Astrocyte of the cerebellum (primary cell): Measurements from ENCODE around the gene VPS35.
"Not testable (repeated sequence)": the region's sequence is repeated elsewhere in the genome, so short reads cannot be mapped to it uniquely, and the experiment has no call there.

Experiments
- DNase-seq: peaks from one replicate; pipeline ENCODE4 v3.0.0-alpha.2; 2011; ENCODE audit warnings: low read depth
- H3K4me3 ChIP-seq: 2 replicates; pipeline ENCODE4 v1.5.1; 2011; ENCODE audit warnings: mild to moderate bottlenecking, low read depth, low read length, moderate library complexity
- CTCF ChIP-seq: IDR thresholded peaks from 2 replicates; pipeline ENCODE4 v1.5.1; 2012; ENCODE audit warnings: low read length, low read depth, moderate library complexity, mild to moderate bottlenecking; ENCODE audit errors: missing control alignments
- in situ Hi-C: cut with HindIII; loops from 2 replicates; pipeline ENCODE4 v1.10.0; 2017; ENCODE audit warnings: low sequenced_read_pairs

The VPS35 gene

GRCh38 chr16:46648656-46649055, 40.3 kb downstream of the VPS35 start:
- in situ Hi-C loops: no loop called here
- DNase-seq: no peak
- H3K4me3 ChIP-seq: no peak overlapping the region
- peak; percentile 17 for TF ChIP-seq CTCF

DNA sequence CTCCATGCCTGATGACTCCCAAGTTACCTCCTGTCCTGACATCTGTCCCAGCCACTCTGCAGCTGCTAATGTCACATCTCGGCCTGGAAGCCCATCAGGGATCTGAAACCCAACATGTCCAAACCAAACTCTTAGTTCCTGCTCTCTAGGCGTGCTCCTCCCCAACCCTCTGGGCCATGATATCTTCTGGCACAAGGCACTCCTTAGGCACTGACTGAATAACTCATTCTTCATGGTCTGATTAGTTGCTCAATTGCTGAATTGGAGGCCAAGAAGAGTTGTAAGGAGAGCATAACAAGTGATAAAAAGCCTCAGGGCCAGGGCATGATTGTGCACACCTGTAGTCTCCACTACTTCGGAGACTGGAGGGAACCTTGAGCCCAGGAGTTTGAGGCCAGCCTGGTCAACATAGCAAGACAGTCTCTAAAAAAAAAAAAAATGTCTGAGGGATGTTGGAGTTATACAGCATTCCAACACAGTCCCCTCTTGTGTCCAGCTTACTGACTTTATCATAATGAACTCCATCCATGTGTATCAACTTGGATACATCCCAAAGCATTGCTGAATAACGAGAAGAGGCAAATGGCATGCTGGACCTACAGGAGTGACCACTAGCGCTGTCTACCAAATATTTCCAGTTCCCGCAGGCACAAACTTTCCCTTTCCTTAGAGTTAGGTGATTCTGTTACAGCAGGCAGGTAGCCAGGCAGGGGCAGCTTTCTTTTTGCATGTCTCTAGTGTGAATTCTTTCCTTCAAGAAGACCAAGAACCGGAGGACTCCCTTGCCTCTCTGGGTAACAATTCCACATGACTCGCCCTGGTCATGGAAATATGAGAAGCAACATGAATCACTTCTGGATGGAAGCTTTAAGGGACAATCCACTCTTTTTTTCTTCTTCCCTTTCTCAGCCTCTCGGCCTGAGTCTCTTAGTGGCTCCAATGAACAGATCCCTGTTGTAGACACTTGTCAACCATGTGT, 49.7 kb downstream of the VPS35 start:
- no peak for TF ChIP-seq CTCF
- H3K4me3 ChIP-seq: no peak overlapping the region
- no peak for DNase-seq
- in situ Hi-C loops: no loop called here

DNA sequence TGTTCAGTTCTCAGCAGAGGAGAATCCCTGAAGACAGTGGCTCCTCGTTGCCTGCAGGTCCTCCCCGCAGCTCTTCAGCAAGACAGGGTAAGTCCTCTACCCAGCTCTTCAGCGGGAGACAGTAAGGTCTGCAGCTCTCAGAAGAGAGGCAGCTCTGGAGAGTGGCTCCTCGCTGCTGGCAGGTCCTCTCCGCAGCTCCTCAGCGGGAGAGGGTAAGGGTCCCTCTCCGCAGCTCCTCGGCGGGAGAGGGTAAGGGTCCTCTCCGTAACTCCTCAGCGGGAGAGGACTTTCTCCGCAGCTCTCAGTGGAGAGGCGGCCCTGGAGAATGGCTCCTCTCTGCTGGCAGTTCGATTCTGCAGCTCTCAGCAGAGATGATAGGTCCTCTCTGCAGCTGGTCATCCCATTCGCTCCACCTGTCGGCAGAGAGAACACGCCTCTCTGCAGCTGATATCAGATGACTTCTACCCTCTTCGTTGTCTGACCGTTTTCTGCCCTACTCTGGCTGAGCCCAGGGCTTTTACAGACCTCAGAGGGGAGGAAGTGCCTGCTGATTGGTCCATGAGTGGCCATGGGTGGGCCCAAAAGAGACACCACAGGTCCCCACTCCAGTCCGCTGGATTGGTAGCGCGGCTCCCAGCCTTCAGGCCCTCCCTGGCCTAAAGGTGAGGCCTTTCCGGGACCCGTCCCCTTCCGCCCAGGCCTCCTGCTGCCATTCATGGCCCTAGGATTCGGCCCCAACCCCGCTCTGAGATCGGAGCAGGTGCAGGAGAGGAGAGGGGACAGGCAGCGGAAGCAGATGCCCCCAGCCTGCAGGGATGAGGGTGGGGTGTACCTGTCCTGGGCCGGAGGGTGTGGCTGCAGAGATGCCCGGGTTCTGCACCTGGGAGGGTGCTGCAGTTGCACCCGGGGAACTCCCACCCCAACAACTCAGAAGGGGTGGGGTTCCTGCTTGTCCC, 55.9 kb downstream of the VPS35 start:
- no peak overlapping the region for H3K4me3 ChIP-seq
- in situ Hi-C loops: no loop called here
- DNase-seq: no peak
- TF ChIP-seq CTCF: no peak

- TF ChIP-seq CTCF: peak; percentile 57
- no peak overlapping the region for H3K4me3 ChIP-seq
- no peak for DNase-seq
- in situ Hi-C loops: no loop called here
These were observed 59.4 kb downstream of the VPS35 start for GRCh38 chr16:46629331-46630219.

GRCh38 chr16:46627746-46628145, 61.2 kb downstream of the VPS35 start:
- H3K4me3 ChIP-seq: no peak overlapping the region
- no peak for TF ChIP-seq CTCF
- DNase-seq: no peak
- in situ Hi-C loops: no loop called here

- H3K4me3 ChIP-seq, in situ Hi-C loops, DNase-seq: not testable (repeated sequence)
These were observed 62.3 kb downstream of the VPS35 start for GRCh38 chr16:46626681-46627080.

- in situ Hi-C loops: not testable (repeated sequence)
These were observed 64.1 kb downstream of the VPS35 start for GRCh38 chr16:46624862-46625261.

DNA sequence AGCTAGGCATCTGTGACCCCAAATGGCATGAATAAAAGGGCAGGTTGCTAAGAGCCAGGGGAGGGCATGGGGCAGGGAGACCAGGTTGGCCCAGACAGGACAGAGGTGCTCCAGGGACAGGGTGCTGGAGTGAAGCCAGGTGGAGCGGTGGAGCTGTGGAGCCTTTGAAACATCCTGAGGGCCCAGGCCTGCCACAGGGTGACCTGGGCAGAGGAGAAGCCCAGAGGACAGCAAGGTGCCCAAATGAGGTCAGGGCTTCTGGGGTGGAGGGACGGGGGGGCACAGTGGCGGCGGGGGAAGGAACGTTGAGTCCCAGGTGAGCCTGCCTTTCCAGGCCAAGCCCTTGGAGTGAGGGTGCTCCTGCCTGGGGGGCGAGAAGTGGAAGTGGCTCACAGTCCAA, 65.3 kb downstream of the VPS35 start:
- DNase-seq, H3K4me3 ChIP-seq, in situ Hi-C loops: not testable (repeated sequence)

More at GRCh38 chr16:46624862-46625261, 64.1 kb downstream of the VPS35 start:
- DNase-seq, H3K4me3 ChIP-seq: not testable (repeated sequence)

- in situ Hi-C loops, H3K4me3 ChIP-seq, DNase-seq: not testable (repeated sequence)
These were observed 65.7 kb downstream of the VPS35 start for GRCh38 chr16:46623246-46623645.
